Urinary bladder (tissue), 4 donors: ENCODE results near the gene RAN. TPM values are rescaled to one million over a fixed set of nuclear protein-coding genes. Genes with fewer than 3 reads are reported as not detected.

Experiments used
- DNase-seq: peaks from one replicate; pipeline ENCODE4 v3.0.0-alpha.2; 2015; ENCODE audit errors: extremely low spot score
- H3K27ac ChIP-seq: one replicate; pipeline ENCODE4 v1.5.1; 2013; ENCODE audit warnings: low read depth, mild to moderate bottlenecking, moderate library complexity
- H3K36me3 ChIP-seq: one replicate; pipeline ENCODE4 v1.6.1; 2013; ENCODE audit warnings: mild to moderate bottlenecking, moderate library complexity; ENCODE audit not compliant: insufficient read depth
- H3K4me1 ChIP-seq: one replicate; pipeline ENCODE4 v1.6.1; 2013; ENCODE audit warnings: mild to moderate bottlenecking, moderate library complexity; ENCODE audit not compliant: insufficient read depth
- H3K4me3 ChIP-seq: one replicate; pipeline ENCODE4 v1.5.1; 2013; ENCODE audit warnings: low read depth, low read length
- WGBS: extraction: QIAGEN DNeasy Blood & Tissue Kit; methylation state at CpG from one replicate; pipeline ENCODE4 v1.1.7; 2013; 5-methylcytosine and 5-hydroxymethylcytosine counted together
- polyA plus RNA-seq: library from polyadenylated mRNA; stranded (reverse); fragments of 200-250 nt; gene quantifications from one replicate; pipeline ENCODE4 v1.2.3, GENCODE V29; 2013
- small RNA-seq: library from RNA; depleted of rRNA; stranded (forward); fragments of <200 nt; gene quantifications from one replicate; pipeline ENCODE3, GENCODE V24; 2014
- total RNA-seq: library from RNA; depleted of rRNA; stranded (reverse); fragments of >200 nt; gene quantifications from one replicate; pipeline ENCODE4 v1.2.3, GENCODE V29; 2014
- donor health status: healthy with polysubstance abuse.
- donor health status: healthy.

The RAN gene
- total and polyA plus RNA-seq, 2 donors, result 251 to 314 TPM

GRCh38 chr12:130916241-130916911 lies 44.5 kb downstream of the RAN start:
- 12% methylated on average over 37 of the region's 37 CpGs for WGBS
- Histone ChIP-seq H3K27ac (no peak overlapping the region), H3K36me3 (no peaks in the 10 kb centered on the region), H3K4me1 (no peaks in the 10 kb centered on the region), H3K4me3 (no peak overlapping the region)
- peak; percentile 29 for DNase-seq

- Histone ChIP-seq H3K4me3 (no peak overlapping the region), H3K4me1 (no peaks in the 10 kb centered on the region), H3K27ac (no peak overlapping the region), H3K36me3 (no peaks in the 10 kb centered on the region)
- DNase-seq, result no peak
- 95% methylated on average over 13 of the region's 13 CpGs for WGBS
These were observed 45.7 kb downstream of the RAN start for GRCh38 chr12:130917607-130918006.

GRCh38 chr12:130919086-130919485 lies 47.2 kb downstream of the RAN start:
- 81% methylated on average over 1 of the region's 1 CpG for WGBS

GRCh38 chr12:130920119-130920703 lies 48.3 kb downstream of the RAN start:
- no peak for DNase-seq
- Histone ChIP-seq H3K27ac (peak overlapping the region; percentile 24), H3K36me3 (no peaks in the 10 kb centered on the region), H3K4me1 (no peaks in the 10 kb centered on the region), H3K4me3 (no peak overlapping the region)
- 74% methylated on average over 15 of the region's 15 CpGs for WGBS

More at GRCh38 chr12:130919086-130919485, 47.2 kb downstream of the RAN start:
- H3K4me1 ChIP-seq, result no peaks in the 10 kb centered on the region
- no peak overlapping the region for H3K27ac ChIP-seq
- H3K36me3 ChIP-seq, result no peaks in the 10 kb centered on the region
- H3K4me3 ChIP-seq, result no peak overlapping the region
- no peak for DNase-seq

GRCh38 chr12:130920723-130921381 lies 49.0 kb downstream of the RAN start:
- Histone ChIP-seq H3K27ac (no peak overlapping the region), H3K4me3 (no peak overlapping the region), H3K4me1 (no peaks in the 10 kb centered on the region), H3K36me3 (no peaks in the 10 kb centered on the region)
- WGBS, result 19% methylated on average over 8 of the region's 8 CpGs
- DNase-seq, result peak; percentile 18

GRCh38 chr12:130922511-130922953 lies 50.7 kb downstream of the RAN start:
- Histone ChIP-seq H3K4me3 (no peak overlapping the region), H3K36me3 (no peaks in the 10 kb centered on the region), H3K4me1 (no peaks in the 10 kb centered on the region), H3K27ac (no peak overlapping the region)
- WGBS, result 30% methylated on average over 4 of the region's 4 CpGs
- no peak for DNase-seq

- Histone ChIP-seq H3K27ac (peak overlapping the region; percentile 53), H3K36me3 (no peaks in the 10 kb centered on the region), H3K4me3 (no peak overlapping the region), H3K4me1 (no peaks in the 10 kb centered on the region)
- WGBS, result 74% methylated on average over 23 of the region's 23 CpGs
- no peak for DNase-seq
These were observed 53.2 kb downstream of the RAN start for GRCh38 chr12:130924966-130925665.

GRCh38 chr12:130925666-130926015 lies 53.8 kb downstream of the RAN start:
- no peak overlapping the region for H3K4me3 ChIP-seq
- no peak overlapping the region for H3K27ac ChIP-seq
- no peaks in the 10 kb centered on the region for H3K36me3 ChIP-seq
- no peaks in the 10 kb centered on the region for H3K4me1 ChIP-seq
- WGBS, result 26% methylated on average over 7 of the region's 7 CpGs
- no peak for DNase-seq

Small RNA genes lying within 50 kb of the gene (small RNA-seq; reads per million reads assigned to genes)
- gene RF00019, result not detected
- not detected for gene RNU6-1077P

Other genes starting within 250 kb of the RAN start
- 2.7 TPM for gene RIMBP2, start 155.8 kb upstream of the RAN start, total RNA-seq
- 1.3 TPM for gene RIMBP2, start 155.8 kb upstream of the RAN start, polyA plus RNA-seq
- gene STX2, start 32.8 kb upstream of the RAN start, total RNA-seq, result 41.9 TPM
- gene STX2, start 32.8 kb upstream of the RAN start, polyA plus RNA-seq, result 21.8 TPM
- 60.1 TPM for gene ADGRD1, start 81.8 kb downstream of the RAN start, total RNA-seq
- gene ADGRD1, start 81.8 kb downstream of the RAN start, polyA plus RNA-seq, result 62.3 TPM